Suppressor macrophage (primary cell): ENCODE data around the gene ITGA6.
A peak's percentile ranks its signal among the peaks of the same experiment; 100 is the strongest.

Source experiments
- DNase-seq, 4 experiments: peaks; one replicate each; pipeline ENCODE4 v3.0.0-alpha.2; 2020 to 2022
- total RNA-seq, 17 experiments: gene quantifications; one replicate each; lab custom pipeline; 2026; ENCODE audit warnings: mixed read lengths in 6 of 17, inconsistent platforms in 3 of 17; lab: John Stamatoyannopoulos, UW

ITGA6 gene
- 74.7 to 483 (median 162) reads per million in 17 experiments for total RNA-seq

GRCh38 chr2:172427256-172427989 is at the start of gene ITGA6:
Gene ITGA6, plus strand, starts transcription at chr2:172427586.
- peak; percentile 70 to 91 (median 80) for DNase-seq

DNA sequence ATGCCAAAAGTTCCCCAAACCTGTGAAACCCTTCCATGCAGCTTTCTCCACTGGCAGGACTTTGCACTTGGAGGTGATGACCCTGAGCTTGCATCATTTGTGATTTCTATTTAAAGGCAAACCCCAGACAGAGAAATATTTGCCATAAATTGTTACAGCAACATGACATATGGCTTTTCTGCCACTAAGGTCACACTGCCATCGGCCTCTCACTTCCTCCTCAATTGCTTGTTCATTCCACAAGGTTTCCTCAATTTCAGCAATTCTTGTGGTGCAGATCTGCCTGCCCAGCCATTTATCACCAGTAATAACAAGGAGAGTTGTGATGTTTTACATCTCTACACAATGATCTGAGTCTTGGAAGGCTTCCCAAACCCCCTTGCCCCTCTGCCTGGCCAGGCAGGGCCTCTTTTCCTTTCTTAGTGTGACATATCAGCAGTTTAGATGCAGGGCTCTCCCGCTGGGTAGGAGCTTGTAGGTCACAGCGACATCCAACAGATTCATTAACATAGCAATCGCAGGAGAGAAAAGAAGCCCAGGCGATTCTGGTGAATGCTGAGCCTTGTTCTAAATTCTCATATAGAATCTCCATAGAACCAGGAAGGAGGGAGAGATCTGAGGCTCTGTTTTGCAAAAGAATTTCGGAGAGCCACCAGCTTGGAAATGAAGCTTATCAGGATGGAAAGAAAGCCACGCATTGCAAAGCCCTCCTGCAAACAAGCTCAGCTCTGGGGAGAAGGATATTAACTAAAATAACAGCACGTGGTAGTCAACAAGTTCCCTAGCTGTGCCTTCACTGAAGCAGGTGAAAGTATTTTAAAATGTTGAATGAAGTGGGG is 46.7 kb upstream of the ITGA6 start:
- peak; percentile 71 to 91 (median 84) for DNase-seq

DNA sequence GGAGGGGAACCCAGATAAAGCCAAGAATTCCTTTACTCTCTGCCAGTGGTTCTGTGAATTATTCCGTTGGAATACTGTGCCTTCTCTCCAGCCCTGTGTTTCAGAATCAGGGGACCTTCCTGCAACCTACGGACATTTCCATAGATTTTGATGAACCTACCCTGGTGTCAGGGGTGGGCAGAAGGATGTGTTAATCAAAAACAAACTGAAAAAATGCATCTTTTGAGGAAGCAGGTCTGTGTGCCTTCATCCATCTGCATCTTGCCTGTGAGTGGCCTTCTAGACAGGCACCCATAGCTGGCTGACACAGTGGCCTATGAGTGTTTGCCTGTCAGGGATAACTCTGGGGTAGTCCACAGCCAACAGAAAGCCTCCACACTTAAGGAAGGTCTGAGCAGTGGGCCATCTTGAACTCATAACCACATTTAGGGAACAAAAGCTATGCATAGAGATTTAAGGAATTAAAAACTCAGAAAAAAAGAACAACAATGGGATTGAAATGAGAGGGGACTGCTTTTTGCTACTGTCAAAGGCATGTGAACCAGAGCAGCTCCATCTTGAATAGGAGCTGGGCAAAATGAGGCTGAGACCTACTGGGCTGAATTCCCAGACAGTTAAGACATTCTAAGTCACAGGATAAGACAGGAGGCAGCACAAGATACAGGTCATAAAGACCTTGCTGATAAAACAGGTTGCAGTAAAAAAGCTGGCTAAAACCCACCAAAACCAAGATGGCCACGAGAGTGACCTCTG is 45.9 kb upstream of the ITGA6 start:
- peak in 3 of 4 experiments; percentile 21 to 41 (median 28) for DNase-seq

- DNase-seq: no peak
Measured at GRCh38 chr2:172387361-172387760, 40.0 kb upstream of the ITGA6 start.

DNA sequence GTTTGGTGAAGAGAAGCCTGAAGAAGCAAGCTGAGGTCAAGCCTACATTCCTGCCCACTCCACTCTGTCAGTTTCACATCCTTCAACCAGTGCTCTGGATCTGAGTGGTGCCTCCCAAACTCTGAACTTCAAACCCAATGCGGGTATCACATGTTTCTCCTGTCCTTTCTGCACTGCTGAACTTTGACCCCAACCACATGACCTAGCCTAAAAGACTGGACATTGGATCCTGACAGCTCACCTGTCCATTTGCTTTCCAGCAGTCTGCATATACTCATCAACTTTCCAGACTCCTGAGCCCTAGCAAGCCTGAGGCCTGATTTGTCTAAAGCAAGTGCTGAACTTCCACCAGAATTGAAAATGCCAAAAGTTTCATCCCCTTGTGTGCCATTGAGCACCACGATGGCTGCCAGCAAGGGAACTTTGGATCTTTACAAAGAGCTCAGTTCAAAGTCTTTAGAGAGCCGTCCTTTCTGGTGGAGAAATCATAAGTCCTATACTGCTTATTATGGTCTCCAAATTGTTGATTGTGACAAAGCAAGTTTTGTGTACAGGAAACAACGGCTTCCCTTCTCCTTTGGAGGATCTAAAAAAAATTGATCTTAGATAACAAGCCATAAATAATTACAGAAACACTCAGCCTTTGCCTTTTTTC is 37.6 kb upstream of the ITGA6 start:
- peak in 1 of 4 experiments; percentile 22 for DNase-seq

- DNase-seq: peak; percentile 28 to 77 (median 62)
Measured at GRCh38 chr2:172394002-172394401, 33.4 kb upstream of the ITGA6 start.

DNA sequence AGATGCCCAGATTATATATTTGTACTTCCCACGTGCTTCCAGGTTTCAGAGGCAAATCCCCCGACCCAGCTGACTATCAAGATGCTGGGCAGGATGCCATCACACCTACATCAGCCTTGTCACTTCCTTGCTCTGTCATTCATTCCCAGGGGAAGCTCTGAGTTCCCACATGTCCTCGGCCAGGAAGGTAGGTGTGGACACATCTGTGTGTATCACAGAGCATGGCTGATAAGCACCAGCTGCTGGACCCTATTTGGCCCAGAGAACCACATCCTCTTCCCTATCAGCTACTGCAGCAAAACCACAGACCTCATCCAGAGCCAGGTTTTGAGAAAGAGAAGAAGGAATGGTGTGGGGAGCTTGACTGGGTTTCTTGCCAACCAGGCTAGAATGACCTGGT is 31.9 kb upstream of the ITGA6 start:
- DNase-seq: no peak

DNA sequence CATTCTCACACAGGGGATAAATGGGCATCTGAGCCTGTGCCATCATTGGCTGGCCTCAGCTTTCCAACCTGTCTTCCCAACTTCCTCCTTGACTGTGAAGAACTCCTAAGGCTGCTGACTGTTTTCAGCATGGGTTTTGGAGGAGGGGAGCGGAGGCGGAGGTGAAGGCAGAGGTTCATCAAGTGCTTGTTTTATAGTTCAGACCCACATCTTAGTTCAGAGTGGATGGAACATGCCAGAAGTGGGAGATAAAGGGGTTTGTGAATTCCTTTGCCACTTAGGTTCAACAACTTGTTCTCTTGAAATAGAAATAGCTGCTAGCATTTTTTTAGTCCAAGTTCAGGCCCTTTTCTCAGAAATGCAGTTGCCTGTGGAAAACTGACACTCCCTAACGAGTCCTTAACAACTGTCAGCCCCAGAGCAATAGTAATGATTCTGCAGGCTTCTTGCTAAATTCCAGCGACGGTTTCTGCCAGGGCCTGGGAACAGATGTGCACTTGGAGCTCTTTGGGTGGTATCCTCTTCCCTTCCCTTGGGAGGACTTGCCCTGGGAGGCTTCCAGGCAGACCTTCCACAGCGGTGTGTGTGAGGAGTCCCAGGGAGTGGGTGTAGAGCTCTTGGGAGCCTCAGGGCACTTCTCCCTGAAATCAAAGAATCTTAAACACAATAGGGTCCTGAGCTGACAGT is 30.1 kb upstream of the ITGA6 start:
- peak in 1 of 4 experiments; percentile 12 for DNase-seq

- no peak for DNase-seq
Measured at GRCh38 chr2:172398440-172398839, 28.9 kb upstream of the ITGA6 start.

DNA sequence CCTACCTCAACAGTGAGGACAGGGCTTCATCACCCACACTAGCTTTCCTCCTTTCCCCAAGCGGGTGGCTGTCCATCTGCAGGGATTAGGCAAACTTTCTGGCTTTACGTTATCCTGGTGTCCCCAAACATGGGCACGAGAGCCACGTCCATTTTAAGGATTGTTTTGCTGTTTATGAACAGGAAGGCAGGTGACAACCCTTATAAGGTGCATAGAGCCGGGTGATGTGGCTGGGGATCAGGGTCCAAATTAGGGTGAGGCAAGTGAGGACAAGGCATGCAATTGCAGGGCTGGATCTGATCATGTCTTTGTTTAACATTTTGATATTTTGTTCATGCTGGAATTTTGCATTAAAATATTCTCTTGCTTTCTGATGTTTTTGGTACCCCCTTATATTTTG is 27.6 kb upstream of the ITGA6 start:
- no peak for DNase-seq

GRCh38 chr2:172402198-172402597 is 25.2 kb upstream of the ITGA6 start:
- no peak for DNase-seq

DNA sequence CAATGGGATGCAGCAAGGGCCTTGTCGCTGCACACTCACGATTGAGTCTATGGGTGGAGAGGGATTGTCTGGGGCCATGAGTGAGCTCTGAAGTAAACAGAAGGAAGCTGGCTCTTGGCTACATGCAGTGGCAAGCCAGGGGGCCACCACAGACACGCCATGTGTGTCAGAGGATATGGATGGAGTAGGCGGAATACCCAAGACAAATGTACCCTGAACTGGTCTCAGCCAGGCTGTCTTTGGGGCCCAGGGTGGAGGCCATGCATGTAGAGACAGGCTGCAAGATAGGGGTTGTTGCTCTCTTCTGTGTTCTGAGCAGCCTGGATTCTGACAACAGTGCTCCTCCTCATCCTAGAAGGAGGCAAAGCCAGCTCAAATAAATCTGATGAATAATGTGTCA is 24.0 kb upstream of the ITGA6 start:
- DNase-seq: no peak

GRCh38 chr2:172403881-172404468 is 23.4 kb upstream of the ITGA6 start:
- no peak for DNase-seq

- DNase-seq: peak in 1 of 4 experiments; percentile 18
Measured at GRCh38 chr2:172404824-172405223, 22.6 kb upstream of the ITGA6 start.

DNA sequence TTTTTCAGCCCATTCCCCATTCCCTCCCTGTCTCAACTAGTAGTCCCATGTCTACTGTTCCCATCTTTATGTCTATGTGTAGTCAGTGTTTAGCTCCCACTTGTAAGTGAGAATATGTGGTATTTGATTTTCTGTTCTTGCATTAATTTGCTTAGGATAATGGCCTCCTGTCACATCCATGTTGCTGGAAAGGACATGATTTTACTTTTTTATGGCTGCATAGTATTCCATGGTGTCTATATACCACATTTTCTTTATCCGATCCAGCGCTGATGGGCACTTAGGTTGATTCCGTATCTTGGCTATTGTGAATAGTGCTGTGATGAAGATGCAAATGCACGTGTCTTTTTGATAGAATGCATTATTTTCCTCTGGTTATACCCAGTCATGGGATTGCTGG is 21.7 kb upstream of the ITGA6 start:
- no peak for DNase-seq

DNA sequence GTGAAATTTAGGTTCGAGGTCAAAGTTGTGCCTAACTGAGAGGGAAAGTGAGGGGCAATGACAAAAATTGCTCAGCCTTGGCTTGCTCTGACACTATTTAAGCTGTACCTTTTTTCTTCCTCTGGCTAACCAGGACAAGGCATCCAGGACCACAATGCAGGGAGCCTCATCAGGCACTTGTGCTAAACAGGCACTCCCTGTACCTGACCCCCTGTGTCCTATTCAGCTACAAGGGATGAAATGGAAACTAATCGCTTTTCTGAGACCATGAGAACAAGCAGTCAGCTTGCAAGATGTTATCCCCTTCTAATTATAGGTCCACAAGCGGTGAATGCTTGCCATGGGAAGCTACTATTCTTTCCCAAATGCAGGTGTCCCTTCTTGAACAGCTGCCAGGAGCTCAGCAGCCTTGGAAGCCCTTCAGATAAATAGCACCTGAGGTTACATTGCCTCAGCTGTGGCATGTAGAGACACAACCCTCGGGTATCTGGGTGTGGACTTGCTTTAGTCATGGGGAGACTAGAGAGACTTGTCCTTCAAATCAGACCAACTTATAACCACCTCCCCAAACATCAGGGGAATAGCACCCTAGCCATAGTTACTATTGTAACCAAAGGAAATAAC is 19.1 kb upstream of the ITGA6 start:
- no peak for DNase-seq

DNA sequence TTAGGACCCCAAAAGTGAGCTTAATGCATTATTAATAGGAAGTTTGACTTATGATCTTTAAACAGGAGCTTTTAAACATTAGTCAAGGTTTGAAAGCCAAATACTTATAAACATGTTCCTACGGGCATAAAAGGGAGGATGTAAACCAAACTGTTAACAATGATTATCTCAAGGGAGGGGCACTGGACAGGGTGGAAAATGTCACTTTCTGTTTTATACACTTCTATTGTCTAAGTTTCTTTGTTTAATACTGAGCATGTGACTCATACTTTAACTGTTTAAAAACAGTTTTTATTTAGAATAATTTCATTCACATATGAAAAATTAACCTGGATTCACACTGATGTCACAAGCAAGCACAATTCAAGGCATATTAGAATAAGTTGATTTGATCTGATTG is 18.3 kb upstream of the ITGA6 start:
- no peak for DNase-seq

GRCh38 chr2:172412984-172413492 is 14.3 kb upstream of the ITGA6 start:
- no peak for DNase-seq

- DNase-seq: no peak
Measured at GRCh38 chr2:172415157-172415864, 12.1 kb upstream of the ITGA6 start.

DNA sequence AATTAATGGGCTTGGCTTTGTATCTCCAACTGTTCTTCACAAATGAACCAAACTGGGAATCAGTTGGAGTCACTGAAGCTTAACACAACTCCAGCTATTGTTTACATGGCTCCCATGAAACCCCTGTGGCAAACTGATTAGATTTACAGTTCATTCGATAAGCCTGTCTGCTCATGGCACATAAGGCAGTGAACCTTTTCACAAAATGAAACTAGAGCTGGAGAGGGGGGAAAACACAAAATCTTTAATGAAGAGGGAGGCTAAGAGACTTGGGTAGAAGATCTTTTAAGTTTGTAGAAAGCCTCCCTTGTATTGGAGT is 11.6 kb upstream of the ITGA6 start:
- no peak for DNase-seq
